HUES48 (cell line): Measurements from ENCODE around the gene DOK1.
"Not testable (repeated sequence)": the region's sequence is repeated elsewhere in the genome, so short reads cannot be mapped to it uniquely, and the experiment has no call there.

ENCODE experiments used
- H3K27ac ChIP-seq: one replicate; pipeline ENCODE4 v1.7.0; 2013; ENCODE audit warnings: low read depth, low read length, inconsistent platforms
- H3K27me3 ChIP-seq: 2 replicates; pipeline ENCODE4 v1.6.1; 2013; ENCODE audit warnings: mild to moderate bottlenecking, low read length; ENCODE audit not compliant: control insufficient read depth, insufficient read depth
- H3K36me3 ChIP-seq: 2 replicates; pipeline ENCODE4 v1.6.1; 2013; ENCODE audit warnings: low read length; ENCODE audit not compliant: control insufficient read depth, insufficient read depth
- H3K4me1 ChIP-seq: 2 replicates; pipeline ENCODE4 v1.6.1; 2013; ENCODE audit warnings: mild to moderate bottlenecking, low read length; ENCODE audit not compliant: control insufficient read depth, insufficient read depth
- H3K4me3 ChIP-seq: 2 replicates; pipeline ENCODE4 v1.5.1; 2013; ENCODE audit warnings: mild to moderate bottlenecking, low read depth, low read length
- H3K9ac ChIP-seq: 2 replicates; pipeline ENCODE4 v1.6.1; 2013; ENCODE audit warnings: mild to moderate bottlenecking, low read depth, low read length, moderate library complexity
- H3K9me3 ChIP-seq: 2 replicates; pipeline ENCODE4 v1.6.1; 2013; ENCODE audit warnings: low read length; ENCODE audit not compliant: control insufficient read depth, insufficient read depth

The DOK1 gene

GRCh38 chr2:74560591-74560990, 6.1 kb downstream of the DOK1 start:
- Histone ChIP-seq H3K9me3 (no peaks in the 10 kb centered on the region), H3K36me3 (no peaks in the 10 kb centered on the region; the same call in 1 of the 2 replicates), H3K27ac (no peak overlapping the region), H3K4me3 (no peak overlapping the region), H3K4me1 (peaks cover 12% of the 10 kb centered on the region), H3K9ac (no peak overlapping the region), H3K27me3 (peaks cover 15% of the 10 kb centered on the region)

DNA sequence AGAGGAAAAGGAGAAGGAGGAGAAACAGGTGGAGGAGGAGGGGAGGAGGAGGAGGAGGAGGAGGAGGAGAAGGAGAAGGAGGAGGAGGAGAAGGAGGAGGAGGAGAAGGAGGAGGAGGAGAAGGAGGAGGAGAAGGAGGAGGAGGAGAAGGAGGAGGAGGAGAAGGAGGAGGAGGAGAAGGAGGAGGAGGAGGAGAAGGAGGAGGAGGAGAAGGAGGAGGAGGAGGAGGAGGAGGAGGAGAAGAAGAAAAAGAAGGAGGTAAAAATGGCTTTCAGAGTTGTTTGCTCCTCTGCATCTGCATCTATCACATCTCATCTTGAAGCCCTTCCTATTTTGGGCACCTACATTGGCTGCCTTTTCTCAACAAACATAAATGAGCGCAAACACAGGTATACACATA, 6.5 kb downstream of the DOK1 start:
- Histone ChIP-seq H3K27me3 (peaks cover 10% of the 10 kb centered on the region), H3K4me1 (peaks cover 12% of the 10 kb centered on the region)
- not testable (repeated sequence) for H3K27ac ChIP-seq, H3K36me3 ChIP-seq, H3K9ac ChIP-seq, H3K4me3 ChIP-seq, H3K9me3 ChIP-seq

- Histone ChIP-seq H3K36me3 (no peaks in the 10 kb centered on the region), H3K27ac (no peak overlapping the region), H3K4me3 (no peak overlapping the region), H3K4me1 (peaks cover 12% of the 10 kb centered on the region), H3K9ac (no peak overlapping the region), H3K9me3 (no peaks in the 10 kb centered on the region), H3K27me3 (peaks cover 6% of the 10 kb centered on the region)
Observed at GRCh38 chr2:74562126-74562775, 7.7 kb downstream of the DOK1 start.

- H3K9ac ChIP-seq, result no peak overlapping the region
- peaks cover 12% of the 10 kb centered on the region for H3K4me1 ChIP-seq
- H3K27me3 ChIP-seq, result peaks cover 6% of the 10 kb centered on the region
- H3K4me3 ChIP-seq, result no peak overlapping the region
- no peak overlapping the region for H3K27ac ChIP-seq
- no peaks in the 10 kb centered on the region for H3K36me3 ChIP-seq
- no peaks in the 10 kb centered on the region for H3K9me3 ChIP-seq
Observed at GRCh38 chr2:74564222-74564621, 9.7 kb downstream of the DOK1 start.

DNA sequence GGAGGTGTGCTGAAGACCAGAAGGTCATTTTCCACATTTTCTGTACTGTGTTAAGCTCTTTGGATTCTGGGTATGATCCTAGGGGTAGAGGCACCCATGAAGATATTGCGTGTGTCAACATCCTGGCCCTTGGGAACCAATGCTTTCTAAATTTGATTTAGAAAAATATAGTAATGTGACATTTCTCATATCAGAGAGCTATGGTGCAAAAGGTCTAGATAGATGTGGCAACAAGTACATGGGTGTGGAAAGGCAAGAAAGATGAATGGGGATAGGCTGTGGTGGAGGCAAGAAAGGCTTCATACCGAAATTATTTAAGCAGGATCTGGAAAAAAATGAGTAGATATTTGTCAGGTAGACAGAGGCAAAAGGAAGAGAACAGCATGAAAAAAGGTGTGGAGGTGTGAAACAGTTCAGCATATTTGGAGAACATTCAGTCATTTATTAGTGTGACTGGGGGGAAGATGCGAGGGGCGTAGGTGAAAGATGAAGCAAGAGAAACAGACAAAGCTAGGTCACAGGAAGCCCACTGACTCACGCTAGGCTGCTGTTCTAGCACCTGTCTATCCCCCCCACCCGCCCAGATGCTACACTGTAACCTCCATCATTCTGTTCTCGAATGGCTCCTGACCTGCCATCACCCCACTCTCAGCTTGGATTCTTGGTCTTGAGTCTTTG, 11.7 kb downstream of the DOK1 start:
- Histone ChIP-seq H3K9ac (no peak overlapping the region), H3K4me1 (no peaks in the 10 kb centered on the region)

DNA sequence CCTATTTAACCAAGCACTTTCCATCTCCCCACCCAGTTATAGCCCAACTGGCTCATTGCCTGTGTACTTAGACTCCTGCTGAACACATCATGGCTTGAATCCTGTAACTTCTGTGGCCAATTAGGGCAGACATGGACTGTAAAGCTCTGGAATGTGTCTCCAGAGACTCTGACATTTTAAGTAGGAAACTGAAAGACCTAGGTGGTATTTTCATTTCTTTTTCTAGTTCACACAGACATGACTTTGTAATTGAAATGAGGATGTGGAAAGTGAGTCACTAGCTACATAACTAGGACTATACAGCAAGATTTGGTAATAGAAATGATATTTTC, 12.2 kb downstream of the DOK1 start:
- H3K9ac ChIP-seq, result no peak overlapping the region
- H3K27me3 ChIP-seq, result peaks cover 3% of the 10 kb centered on the region
- H3K27ac ChIP-seq, result no peak overlapping the region
- no peaks in the 10 kb centered on the region for H3K4me1 ChIP-seq
- H3K36me3 ChIP-seq, result no peaks in the 10 kb centered on the region
- no peak overlapping the region for H3K4me3 ChIP-seq
- H3K9me3 ChIP-seq, result no peaks in the 10 kb centered on the region

More for the DNA sequence above, 11.7 kb downstream of the DOK1 start:
- no peaks in the 10 kb centered on the region for H3K9me3 ChIP-seq
- no peaks in the 10 kb centered on the region for H3K36me3 ChIP-seq
- H3K27me3 ChIP-seq, result peaks cover 6% of the 10 kb centered on the region
- no peak overlapping the region for H3K27ac ChIP-seq
- H3K4me3 ChIP-seq, result no peak overlapping the region

GRCh38 chr2:74567881-74568280, 13.4 kb downstream of the DOK1 start:
- H3K9ac ChIP-seq, result no peak overlapping the region
- no peaks in the 10 kb centered on the region; the same call in 1 of the 2 replicates for H3K27me3 ChIP-seq
- H3K4me1 ChIP-seq, result no peaks in the 10 kb centered on the region
- no peaks in the 10 kb centered on the region for H3K9me3 ChIP-seq
- H3K36me3 ChIP-seq, result no peaks in the 10 kb centered on the region
- H3K4me3 ChIP-seq, result no peak overlapping the region
- H3K27ac ChIP-seq, result no peak overlapping the region

DNA sequence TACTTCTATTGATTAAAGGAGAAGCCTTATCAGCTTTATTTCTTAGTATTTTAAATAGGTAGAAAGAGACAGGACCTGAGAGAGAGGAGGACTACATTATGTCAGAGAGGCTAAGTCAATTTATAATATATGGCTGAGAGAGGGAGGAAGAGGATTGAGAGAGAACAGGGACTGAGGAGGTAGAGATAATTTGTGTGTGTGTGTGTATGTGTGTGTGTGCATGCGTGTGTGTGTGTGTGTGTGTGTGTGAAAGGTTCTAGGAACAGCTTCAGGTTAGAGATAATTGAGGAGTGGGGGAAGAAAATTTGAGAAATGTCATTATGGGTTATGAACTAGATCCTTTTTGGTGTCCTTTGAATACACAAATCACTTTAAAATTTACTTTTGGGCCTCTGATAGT, 15.2 kb downstream of the DOK1 start:
- Histone ChIP-seq H3K4me3 (no peak overlapping the region), H3K9me3 (no peaks in the 10 kb centered on the region), H3K4me1 (no peaks in the 10 kb centered on the region), H3K27me3 (no peaks in the 10 kb centered on the region; the same call in 1 of the 2 replicates), H3K36me3 (no peaks in the 10 kb centered on the region), H3K9ac (no peak overlapping the region), H3K27ac (no peak overlapping the region)

DNA sequence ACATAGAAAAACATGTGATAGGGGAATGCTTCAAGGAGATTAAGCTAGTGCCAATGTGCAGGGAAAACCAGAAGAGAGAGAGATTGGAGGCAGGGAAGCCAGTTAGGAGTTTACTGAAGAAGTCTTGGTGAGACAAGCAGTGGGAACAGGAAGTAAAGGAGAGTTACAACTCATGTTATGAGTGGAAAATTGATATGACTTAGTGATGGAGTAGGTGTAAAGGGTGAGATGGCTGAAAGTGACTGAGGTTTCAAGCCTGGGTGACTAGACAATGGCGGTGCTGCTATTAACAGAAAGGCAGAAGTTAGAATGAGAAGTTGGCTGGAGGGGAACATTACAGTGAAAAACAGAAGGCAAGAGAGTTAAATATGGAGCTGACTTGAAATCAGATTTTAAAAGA, 16.5 kb downstream of the DOK1 start:
- Histone ChIP-seq H3K4me1 (no peaks in the 10 kb centered on the region), H3K27ac (no peak overlapping the region), H3K9me3 (no peaks in the 10 kb centered on the region), H3K9ac (no peak overlapping the region), H3K27me3 (no peaks in the 10 kb centered on the region; the same call in 1 of the 2 replicates), H3K36me3 (no peaks in the 10 kb centered on the region), H3K4me3 (no peak overlapping the region)

- Histone ChIP-seq H3K36me3 (no peaks in the 10 kb centered on the region), H3K9me3 (no peaks in the 10 kb centered on the region), H3K27me3 (no peaks in the 10 kb centered on the region; the same call in 1 of the 2 replicates), H3K4me1 (no peaks in the 10 kb centered on the region), H3K4me3 (no peak overlapping the region), H3K9ac (no peak overlapping the region), H3K27ac (no peak overlapping the region)
Observed at GRCh38 chr2:74572178-74572925, 17.8 kb downstream of the DOK1 start.
